Measurements from ENCODE around the gene SYNDIG1. TPM values are rescaled to one million over a fixed set of nuclear protein-coding genes. Genes with fewer than 3 reads are reported as not detected.

The SYNDIG1 gene
- polyA plus RNA-seq, 1 donor from 2014 or later = 0.22 TPM

DNA sequence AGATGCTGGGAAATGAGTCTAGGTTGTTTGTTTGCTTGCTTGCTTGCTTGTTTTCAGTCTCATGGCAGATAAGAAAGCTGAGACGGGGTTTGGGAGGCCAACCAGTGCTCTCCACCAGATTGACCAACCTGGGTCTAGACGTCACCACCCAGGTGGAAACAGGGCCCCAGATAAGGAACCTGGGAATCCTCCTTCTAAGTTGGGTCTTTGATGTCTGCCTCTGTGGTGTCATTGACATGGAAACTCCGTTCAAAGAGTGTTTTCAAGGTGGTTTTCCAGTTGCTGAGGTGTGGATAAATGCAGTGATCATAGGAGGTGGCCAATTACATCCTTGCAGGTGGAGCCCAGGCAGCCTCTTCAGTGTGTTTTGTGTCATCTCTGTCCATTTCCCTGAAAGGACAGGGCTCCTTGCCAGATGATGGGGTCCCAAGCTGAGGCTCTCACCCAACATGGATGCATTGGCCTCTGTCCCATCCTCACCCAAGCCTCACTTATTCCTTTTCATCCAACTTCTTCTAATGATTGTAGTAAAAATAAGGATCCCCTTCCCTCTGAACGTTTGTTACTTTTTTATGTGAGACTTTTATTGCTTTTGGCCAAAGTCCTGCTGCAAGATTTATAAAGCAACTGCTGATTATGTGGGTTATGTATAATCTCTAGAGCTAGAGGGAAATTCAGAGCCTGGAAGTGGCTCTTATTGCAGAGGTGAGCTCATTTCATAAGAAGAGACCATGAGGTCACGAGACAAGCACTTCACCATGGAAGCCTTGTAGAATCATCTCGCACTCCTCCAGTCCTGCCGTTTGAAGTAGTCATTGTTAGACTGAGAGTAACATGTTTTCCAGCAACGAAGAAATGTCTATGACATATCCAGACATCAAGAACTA lies 32.0 kb upstream of the SYNDIG1 start:
- Histone ChIP-seq H3K27me3 (ENCODE audit: insufficient read depth, low read depth, low read length) (no peaks in the 10 kb centered on the region), H4K20me1 (ENCODE audit: insufficient read depth) (no peaks in the 10 kb centered on the region), H3K9ac (ENCODE audit: low read length) (no peak overlapping the region), H3K27ac (ENCODE audit: low read length) (no peak overlapping the region), H3K36me3 (ENCODE audit: insufficient read depth, low read length) (no peaks in the 10 kb centered on the region), H3K4me2 (ENCODE audit: low read length) (no peak overlapping the region), H3K79me2 (replicated peaks; ENCODE audit: insufficient read depth, low read length) (no peaks in the 10 kb centered on the region), H3K9me3 (ENCODE audit: low read length) (no peaks in the 10 kb centered on the region), H3K9me2 (ENCODE audit: insufficient read depth, low read length) (no peaks in the 10 kb centered on the region), H3F3A (ENCODE audit: insufficient read depth, low read length, poor library complexity, severe bottlenecking) (no peaks in the 10 kb centered on the region), H3K4me3 (ENCODE audit: low read length) (no peak overlapping the region), H2AFZ (ENCODE audit: low read depth, low read length) (no peak overlapping the region)
- TF ChIP-seq, protein P1, sequence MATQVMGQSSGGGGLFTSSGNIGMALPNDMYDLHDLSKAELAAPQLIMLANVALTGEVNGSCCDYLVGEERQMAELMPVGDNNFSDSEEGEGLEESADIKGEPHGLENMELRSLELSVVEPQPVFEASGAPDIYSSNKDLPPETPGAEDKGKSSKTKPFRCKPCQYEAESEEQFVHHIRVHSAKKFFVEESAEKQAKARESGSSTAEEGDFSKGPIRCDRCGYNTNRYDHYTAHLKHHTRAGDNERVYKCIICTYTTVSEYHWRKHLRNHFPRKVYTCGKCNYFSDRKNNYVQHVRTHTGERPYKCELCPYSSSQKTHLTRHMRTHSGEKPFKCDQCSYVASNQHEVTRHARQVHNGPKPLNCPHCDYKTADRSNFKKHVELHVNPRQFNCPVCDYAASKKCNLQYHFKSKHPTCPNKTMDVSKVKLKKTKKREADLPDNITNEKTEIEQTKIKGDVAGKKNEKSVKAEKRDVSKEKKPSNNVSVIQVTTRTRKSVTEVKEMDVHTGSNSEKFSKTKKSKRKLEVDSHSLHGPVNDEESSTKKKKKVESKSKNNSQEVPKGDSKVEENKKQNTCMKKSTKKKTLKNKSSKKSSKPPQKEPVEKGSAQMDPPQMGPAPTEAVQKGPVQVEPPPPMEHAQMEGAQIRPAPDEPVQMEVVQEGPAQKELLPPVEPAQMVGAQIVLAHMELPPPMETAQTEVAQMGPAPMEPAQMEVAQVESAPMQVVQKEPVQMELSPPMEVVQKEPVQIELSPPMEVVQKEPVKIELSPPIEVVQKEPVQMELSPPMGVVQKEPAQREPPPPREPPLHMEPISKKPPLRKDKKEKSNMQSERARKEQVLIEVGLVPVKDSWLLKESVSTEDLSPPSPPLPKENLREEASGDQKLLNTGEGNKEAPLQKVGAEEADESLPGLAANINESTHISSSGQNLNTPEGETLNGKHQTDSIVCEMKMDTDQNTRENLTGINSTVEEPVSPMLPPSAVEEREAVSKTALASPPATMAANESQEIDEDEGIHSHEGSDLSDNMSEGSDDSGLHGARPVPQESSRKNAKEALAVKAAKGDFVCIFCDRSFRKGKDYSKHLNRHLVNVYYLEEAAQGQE (IDR thresholded peaks at IDR 0.05; ENCODE audit: borderline replicate concordance) = no peak
- TF ChIP-seq TAF1 (IDR thresholded peaks at IDR 0.05; ENCODE audit: low read depth) (no peak), EP300 (conservative IDR thresholded peaks at IDR 0.05; ENCODE audit: poor library complexity, severe bottlenecking) (no peak), EZH2 (IDR thresholded peaks at IDR 0.05; ENCODE audit: borderline replicate concordance, insufficient read depth, low read length, poor library complexity, severe bottlenecking) (no peak), MXI1 (conservative IDR thresholded peaks at IDR 0.05; ENCODE audit: poor library complexity, severe bottlenecking) (no peak), RAD21 (conservative IDR thresholded peaks at IDR 0.05) (no peak), POLR2AphosphoS5 (IDR thresholded peaks at IDR 0.05) (no peak), SMC3 (conservative IDR thresholded peaks at IDR 0.05; ENCODE audit: poor library complexity) (no peak)
- TF ChIP-seq, protein P2, sequence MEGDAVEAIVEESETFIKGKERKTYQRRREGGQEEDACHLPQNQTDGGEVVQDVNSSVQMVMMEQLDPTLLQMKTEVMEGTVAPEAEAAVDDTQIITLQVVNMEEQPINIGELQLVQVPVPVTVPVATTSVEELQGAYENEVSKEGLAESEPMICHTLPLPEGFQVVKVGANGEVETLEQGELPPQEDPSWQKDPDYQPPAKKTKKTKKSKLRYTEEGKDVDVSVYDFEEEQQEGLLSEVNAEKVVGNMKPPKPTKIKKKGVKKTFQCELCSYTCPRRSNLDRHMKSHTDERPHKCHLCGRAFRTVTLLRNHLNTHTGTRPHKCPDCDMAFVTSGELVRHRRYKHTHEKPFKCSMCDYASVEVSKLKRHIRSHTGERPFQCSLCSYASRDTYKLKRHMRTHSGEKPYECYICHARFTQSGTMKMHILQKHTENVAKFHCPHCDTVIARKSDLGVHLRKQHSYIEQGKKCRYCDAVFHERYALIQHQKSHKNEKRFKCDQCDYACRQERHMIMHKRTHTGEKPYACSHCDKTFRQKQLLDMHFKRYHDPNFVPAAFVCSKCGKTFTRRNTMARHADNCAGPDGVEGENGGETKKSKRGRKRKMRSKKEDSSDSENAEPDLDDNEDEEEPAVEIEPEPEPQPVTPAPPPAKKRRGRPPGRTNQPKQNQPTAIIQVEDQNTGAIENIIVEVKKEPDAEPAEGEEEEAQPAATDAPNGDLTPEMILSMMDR (IDR thresholded peaks at IDR 0.05; ENCODE audit: poor library complexity, severe bottlenecking) = no peak

DNA sequence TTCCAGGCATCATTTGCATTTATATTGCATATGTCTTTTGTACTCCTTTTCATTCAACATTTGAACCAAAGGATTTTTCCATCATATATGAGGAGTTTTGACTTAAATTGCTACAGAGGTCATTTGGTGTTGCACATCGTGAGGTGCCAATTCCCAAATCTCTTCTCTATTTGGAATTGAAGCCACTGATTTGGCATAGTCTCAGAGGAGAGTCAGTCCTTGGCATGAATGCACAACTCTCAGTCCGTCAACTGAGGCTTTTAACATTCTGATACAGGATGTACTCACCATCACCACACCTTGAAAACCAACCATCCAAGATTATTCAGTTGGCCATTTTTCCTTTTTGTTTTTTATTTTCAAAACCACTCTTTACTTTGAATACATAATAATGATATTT lies 31.1 kb upstream of the SYNDIG1 start:
- Histone ChIP-seq H4K20me1 (ENCODE audit: insufficient read depth) (no peaks in the 10 kb centered on the region), H3K4me3 (ENCODE audit: low read length) (no peak overlapping the region), H3K79me2 (replicated peaks; ENCODE audit: insufficient read depth, low read length) (no peaks in the 10 kb centered on the region), H3K4me2 (ENCODE audit: low read length) (no peak overlapping the region), H3K9me2 (ENCODE audit: insufficient read depth, low read length) (no peaks in the 10 kb centered on the region), H3K36me3 (ENCODE audit: insufficient read depth, low read length) (no peaks in the 10 kb centered on the region), H3K27me3 (ENCODE audit: insufficient read depth, low read depth, low read length) (no peaks in the 10 kb centered on the region), H3K9me3 (ENCODE audit: low read length) (no peaks in the 10 kb centered on the region), H3F3A (ENCODE audit: insufficient read depth, low read length, poor library complexity, severe bottlenecking) (no peaks in the 10 kb centered on the region), H3K9ac (ENCODE audit: low read length) (no peak overlapping the region), H3K27ac (ENCODE audit: low read length) (no peak overlapping the region), H2AFZ (ENCODE audit: low read depth, low read length) (no peak overlapping the region)
- TF ChIP-seq RAD21 (conservative IDR thresholded peaks at IDR 0.05) (no peak), SMC3 (conservative IDR thresholded peaks at IDR 0.05; ENCODE audit: poor library complexity) (no peak), POLR2AphosphoS5 (IDR thresholded peaks at IDR 0.05) (no peak), EZH2 (IDR thresholded peaks at IDR 0.05; ENCODE audit: borderline replicate concordance, insufficient read depth, low read length, poor library complexity, severe bottlenecking) (no peak), EP300 (conservative IDR thresholded peaks at IDR 0.05; ENCODE audit: poor library complexity, severe bottlenecking) (no peak), MXI1 (conservative IDR thresholded peaks at IDR 0.05; ENCODE audit: poor library complexity, severe bottlenecking) (no peak), TAF1 (IDR thresholded peaks at IDR 0.05; ENCODE audit: low read depth) (no peak)
- TF ChIP-seq, protein P1 (IDR thresholded peaks at IDR 0.05; ENCODE audit: borderline replicate concordance) = no peak
- TF ChIP-seq, protein P2 (IDR thresholded peaks at IDR 0.05; ENCODE audit: poor library complexity, severe bottlenecking) = no peak
